GM12892 (cell line): ENCODE data around the gene MOB3B.

Experiments used
- DNase-seq: peaks from one replicate; pipeline ENCODE4 v3.0.0; 2011; ENCODE audit not compliant: insufficient read length
- FAIRE-seq: peaks from 2 replicates; lab custom pipeline; 2011; peaks lifted over from hg19 to GRCh38; lab: Jason Lieb, UNC
- POLR2A ChIP-seq: IDR thresholded peaks from 2 replicates; pipeline ENCODE4 v1.6.1; 2011; ENCODE audit warnings: low read depth, low read length, control low read depth
- POLR2AphosphoS5 ChIP-seq: IDR thresholded peaks from 2 replicates; pipeline ENCODE4 v1.6.1; 2011; ENCODE audit warnings: low read depth, low read length, control low read depth
- TAF1 ChIP-seq: IDR thresholded peaks from 2 replicates; pipeline ENCODE4 v1.6.1; 2011; ENCODE audit warnings: low read depth, mild to moderate bottlenecking, control low read depth, low read length, borderline replicate concordance

Gene MOB3B

GRCh38 chr9:27340285-27340674 lies 189.3 kb downstream of the MOB3B start:
- TF ChIP-seq POLR2AphosphoS5 (no peak), TAF1 (no peak), POLR2A (no peak)
- no peak for FAIRE-seq
- DNase-seq: no peak

- FAIRE-seq: no peak
- TF ChIP-seq POLR2AphosphoS5 (no peak), TAF1 (no peak), POLR2A (no peak)
- no peak for DNase-seq
Measured at GRCh38 chr9:27339661-27340284, 189.8 kb downstream of the MOB3B start.

GRCh38 chr9:27338527-27338903 lies 191.1 kb downstream of the MOB3B start:
- FAIRE-seq: no peak
- TF ChIP-seq POLR2AphosphoS5 (no peak), POLR2A (no peak), TAF1 (no peak)

DNA sequence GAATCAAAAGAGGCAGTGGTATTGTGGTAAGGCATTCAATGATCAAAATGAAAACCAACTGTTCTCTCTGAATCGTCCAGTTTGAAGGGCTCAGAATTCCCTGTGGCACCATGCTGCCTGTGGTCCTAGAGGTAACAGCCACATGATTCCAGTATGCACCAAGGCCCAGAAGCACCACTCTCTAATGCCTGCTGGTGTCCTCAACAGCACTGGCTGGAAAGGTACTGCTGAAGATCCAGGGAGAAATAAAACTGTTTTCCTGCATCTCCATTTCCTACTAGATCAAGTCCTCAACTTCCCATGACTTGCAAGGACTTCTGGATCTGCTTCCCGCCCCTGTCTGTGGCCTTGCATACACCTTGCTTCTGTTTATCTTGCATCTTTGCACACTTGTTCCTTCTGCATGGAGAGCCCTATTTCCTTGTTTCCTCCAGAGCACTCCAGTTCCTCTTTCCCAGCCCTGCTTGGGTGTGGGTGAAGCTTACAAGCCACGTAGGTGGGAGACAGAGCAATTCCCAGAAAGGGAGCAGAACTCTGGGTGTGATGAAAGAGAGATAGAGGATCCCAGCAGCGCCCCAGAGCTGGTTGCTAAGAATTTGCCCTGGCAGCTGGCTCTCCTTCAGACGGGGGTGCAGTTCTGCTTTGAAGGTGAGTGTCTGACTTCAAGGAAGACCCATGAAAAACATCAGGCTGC lies 191.6 kb downstream of the MOB3B start:
- no peak for DNase-seq
- FAIRE-seq: no peak

More at GRCh38 chr9:27338527-27338903, 191.1 kb downstream of the MOB3B start:
- no peak for DNase-seq

DNA sequence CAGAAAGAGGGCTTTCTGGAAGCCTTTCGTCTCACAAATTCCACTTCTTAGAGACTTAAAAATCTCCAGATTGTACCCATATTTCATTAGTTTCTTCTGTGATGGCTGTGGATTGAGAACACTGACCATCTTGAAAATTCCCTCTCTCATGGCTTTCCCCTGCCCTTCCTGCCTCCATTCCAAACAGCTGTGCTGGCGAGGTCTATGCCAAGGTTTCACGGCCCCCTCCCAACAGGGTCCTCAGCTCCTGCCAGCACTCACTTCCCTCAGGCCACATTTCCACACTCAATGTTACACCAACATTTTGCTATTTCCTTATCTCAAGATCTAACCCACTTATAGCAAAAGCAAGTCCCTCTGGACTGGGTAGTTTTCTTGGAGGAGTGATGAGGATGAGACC lies 192.4 kb downstream of the MOB3B start:
- FAIRE-seq: no peak
- DNase-seq: no peak
- TF ChIP-seq POLR2A (no peak), POLR2AphosphoS5 (no peak), TAF1 (no peak)

More for the DNA sequence above, 191.6 kb downstream of the MOB3B start:
- no peak for TF ChIP-seq TAF1
- no peak for TF ChIP-seq POLR2AphosphoS5
- TF ChIP-seq POLR2A: no peak

DNA sequence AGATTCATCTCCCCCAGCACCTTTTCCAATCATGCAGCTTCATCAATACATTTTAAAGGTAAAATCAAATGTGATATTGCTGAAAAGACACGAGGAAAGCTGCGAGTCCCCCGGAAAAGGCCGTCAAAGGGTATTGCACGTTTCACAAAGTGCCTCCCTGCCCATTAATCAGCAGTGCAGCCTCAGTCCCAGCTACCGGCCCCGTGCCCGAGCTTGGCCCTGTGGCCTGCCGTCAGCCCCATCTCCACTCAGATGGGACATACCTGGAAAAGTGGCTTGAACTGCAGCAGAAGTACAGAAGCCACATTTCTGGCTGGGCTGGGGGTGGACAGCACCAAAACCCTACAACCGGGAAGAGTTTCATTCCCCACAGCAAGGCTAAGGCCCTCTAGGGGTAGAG lies 192.8 kb downstream of the MOB3B start:
- no peak for FAIRE-seq
- TF ChIP-seq POLR2A: no peak
- no peak for TF ChIP-seq TAF1
- no peak for TF ChIP-seq POLR2AphosphoS5
- no peak for DNase-seq

GRCh38 chr9:27336126-27336525 lies 193.5 kb downstream of the MOB3B start:
- DNase-seq (no peak), FAIRE-seq (no peak)

GRCh38 chr9:27335075-27335474 lies 194.5 kb downstream of the MOB3B start:
- TF ChIP-seq POLR2AphosphoS5: no peak
- no peak for TF ChIP-seq POLR2A
- no peak for TF ChIP-seq TAF1
- DNase-seq (no peak), FAIRE-seq (no peak)

More at GRCh38 chr9:27336126-27336525, 193.5 kb downstream of the MOB3B start:
- no peak for TF ChIP-seq TAF1
- no peak for TF ChIP-seq POLR2A
- TF ChIP-seq POLR2AphosphoS5: no peak

DNA sequence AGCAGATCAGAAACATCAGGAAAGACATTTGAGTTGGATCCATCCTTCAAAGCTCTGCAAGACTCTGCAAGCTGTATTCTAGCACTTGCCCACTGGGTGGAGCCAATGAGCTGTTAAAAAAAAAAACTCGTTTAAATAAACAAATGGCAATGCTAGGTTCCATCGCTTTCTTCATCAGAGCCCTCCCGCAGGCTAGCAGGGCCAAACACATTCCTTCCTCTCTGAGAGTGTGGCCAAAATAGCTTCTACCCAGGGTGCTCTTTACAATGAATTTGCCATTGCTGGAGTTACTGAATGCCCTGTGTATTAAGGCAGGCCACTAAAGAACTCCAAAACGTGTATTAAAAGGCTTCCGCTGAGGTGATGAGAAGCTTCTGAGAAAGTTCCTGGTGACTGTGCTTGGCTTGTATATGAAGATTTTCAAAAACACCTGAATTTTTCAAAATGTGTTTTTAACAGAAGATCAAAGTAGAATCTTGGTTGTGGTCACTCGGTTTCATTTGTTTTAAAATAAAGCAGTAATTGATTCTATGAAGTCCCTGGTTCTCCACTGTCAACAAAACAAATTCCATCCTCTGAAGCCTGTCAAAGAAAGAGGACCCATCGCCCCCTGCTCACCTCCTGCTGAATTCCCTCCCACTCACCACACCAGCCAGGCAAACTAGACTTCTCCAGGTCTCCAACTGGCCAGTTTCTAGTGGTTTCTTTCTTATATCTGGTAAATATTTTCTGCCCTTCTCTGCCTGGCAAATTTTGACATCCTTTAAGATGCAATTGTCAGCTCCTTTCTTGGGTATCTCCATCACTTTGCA lies 196.2 kb downstream of the MOB3B start:
- DNase-seq (peak; percentile 38), FAIRE-seq (no peak)
- no peak for TF ChIP-seq POLR2AphosphoS5
- TF ChIP-seq POLR2A: no peak
- no peak for TF ChIP-seq TAF1

DNA sequence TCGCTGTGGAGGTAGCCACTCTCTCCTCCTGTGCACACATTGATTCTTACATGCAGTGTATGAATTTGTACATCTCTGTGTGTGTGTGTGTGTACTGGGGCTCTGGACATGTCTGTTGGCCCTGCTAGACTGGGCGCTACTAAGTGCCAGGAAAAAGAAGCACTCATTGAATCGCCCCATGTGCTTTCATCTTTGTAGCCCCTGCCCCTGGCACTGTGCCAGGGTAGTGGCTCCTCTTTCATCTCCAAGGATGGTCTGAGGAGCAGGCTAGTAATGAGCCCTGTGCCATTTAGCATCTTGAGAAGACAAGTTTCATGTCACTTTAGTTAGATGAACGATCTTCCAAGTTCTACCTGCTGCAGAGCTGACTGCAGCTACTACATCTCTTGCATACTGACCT lies 198.2 kb downstream of the MOB3B start:
- TF ChIP-seq POLR2A: no peak
- TF ChIP-seq TAF1: no peak
- TF ChIP-seq POLR2AphosphoS5: no peak
- FAIRE-seq: no peak
- no peak for DNase-seq

GRCh38 chr9:27329291-27329690 lies 200.3 kb downstream of the MOB3B start:
- no peak for TF ChIP-seq TAF1
- no peak for TF ChIP-seq POLR2AphosphoS5
- DNase-seq (no peak), FAIRE-seq (no peak)

DNA sequence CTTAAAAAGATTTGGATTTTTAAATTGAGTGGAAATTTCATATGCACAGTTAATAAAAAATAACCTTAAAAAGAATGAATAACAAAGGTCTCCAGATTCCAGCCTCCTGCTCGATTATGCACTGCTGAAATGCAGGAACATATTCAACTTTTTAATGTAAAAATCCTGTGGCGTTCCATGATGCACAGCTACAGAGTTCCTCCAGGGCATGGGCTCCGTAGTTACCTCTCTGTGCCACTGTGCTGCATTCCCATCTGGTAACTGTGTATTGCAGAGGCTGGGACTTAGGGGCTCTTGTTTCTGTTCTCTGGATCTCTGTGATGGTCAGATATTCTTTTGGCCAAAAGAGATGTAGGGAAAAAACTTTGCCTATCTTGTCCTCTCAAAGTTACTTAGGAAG lies 201.1 kb downstream of the MOB3B start:
- TF ChIP-seq TAF1: no peak
- no peak for TF ChIP-seq POLR2AphosphoS5
- TF ChIP-seq POLR2A: no peak
- no peak for DNase-seq
- FAIRE-seq: no peak
